HTERT RPE-1 (cell line): ENCODE results near the gene OTUD7B.
"Not testable (repeated sequence)": the region's sequence is repeated elsewhere in the genome, so short reads cannot be mapped to it uniquely, and the experiment has no call there.

ENCODE experiments used
- in situ Hi-C: fragments of 300-500 bp; cut with MboI; formaldehyde crosslinking; loops from 4 replicates; pipeline ENCODE4 v1.14.3; 2020; ENCODE audit warnings: low sequenced_read_pairs

The OTUD7B gene

DNA sequence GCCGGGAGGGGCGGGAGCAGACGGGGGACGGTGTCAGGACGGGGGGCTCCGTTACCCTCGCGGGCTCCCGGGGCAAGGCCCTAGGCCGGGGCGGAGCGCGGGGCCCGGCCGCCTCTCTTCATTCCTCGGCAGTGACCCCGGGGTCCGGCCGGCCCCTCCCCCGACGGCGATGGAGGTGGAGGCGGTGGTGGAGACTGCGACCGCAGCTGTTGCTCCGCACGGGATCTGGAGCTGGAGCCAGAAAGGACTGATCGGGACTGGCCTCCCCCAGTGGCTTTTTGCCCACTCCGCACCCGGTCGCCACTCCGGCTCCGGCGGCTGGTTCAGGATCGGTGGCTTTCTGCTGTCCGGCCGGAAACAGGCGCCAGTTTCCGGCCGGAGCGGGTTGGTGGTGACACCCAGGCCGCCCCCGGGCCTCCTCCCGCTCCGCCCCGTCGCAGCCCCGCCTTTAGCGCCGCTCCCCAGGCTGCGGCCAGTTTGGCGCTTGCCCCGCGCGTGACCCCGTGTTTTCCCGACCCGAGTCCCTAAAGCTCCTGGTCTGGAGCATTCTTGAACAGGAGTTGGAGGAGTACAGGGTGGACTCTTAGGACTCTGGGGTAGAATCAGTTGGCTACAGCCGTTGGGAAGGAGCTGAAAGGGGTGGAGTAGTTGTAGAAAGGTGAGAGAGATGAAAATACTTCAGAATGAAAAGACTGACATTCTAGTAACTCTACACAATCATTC lies at the start of gene OTUD7B:
Gene OTUD7B (minus strand): TSS at position 334 of the 723 bp plus-strand sequence. CDS start 33,216 bp downstream, outside the sequence.
- in situ Hi-C loops: no loop called here

DNA sequence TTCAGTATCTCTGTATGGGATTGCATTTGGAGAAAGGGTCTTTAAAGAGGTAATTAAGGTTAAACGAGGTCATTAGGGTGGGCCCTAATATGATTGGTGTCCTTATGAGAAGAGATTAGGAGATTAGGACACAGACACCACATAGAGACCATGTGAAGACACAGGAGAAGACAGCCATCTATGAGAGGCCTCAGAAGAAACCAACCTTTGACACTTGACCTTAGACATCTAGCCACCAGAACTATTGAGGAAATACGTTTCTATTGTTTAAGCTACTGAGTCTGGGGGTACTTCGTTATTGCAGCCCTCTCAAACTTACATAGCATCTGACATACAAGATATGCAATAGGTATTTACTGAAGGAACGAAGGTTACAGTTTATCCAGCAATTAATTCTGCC lies 49.7 kb upstream of the OTUD7B start:
- in situ Hi-C loops: no loop called here

DNA sequence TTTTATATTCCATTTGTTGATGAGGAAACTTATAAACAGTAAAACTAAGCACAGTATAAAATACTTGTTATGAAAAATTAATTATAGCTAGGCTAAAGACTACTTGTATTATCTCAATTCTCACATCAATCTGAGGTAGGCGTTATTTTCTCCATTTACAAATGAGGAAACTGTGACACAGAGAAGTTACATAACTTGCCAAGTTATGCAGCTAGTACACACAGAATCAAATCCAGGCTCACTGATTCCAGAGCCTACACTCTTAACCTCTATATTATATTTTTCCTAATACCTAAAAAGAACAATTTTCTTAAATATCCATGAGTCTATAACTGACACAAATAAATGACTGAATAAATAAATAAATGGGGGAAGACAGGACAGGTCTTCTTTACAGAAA lies 45.9 kb upstream of the OTUD7B start:
- in situ Hi-C loops: no loop called here

GRCh38 chr1:150055507-150055906 lies 45.0 kb upstream of the OTUD7B start:
- in situ Hi-C loops: not testable (repeated sequence)

DNA sequence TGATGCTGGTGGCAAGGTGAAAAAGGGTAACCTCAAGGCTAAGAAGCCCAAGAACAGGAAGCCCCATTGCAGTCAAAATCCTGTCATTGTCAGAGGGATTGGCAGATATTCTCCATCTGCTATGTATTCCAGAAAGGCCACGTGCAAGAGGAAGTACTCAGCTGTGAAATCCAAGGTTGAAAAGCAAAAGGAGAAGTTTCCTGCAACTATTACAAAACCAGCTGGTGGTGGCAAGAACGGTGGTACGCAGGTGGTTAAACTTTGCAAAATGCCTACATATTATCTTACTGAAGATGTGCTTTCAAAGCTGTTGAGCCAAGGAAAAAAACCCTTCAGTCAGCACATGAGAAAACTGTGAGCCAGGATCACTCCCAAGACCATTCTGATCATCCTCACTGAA lies 43.4 kb upstream of the OTUD7B start:
- in situ Hi-C loops: no loop called here

DNA sequence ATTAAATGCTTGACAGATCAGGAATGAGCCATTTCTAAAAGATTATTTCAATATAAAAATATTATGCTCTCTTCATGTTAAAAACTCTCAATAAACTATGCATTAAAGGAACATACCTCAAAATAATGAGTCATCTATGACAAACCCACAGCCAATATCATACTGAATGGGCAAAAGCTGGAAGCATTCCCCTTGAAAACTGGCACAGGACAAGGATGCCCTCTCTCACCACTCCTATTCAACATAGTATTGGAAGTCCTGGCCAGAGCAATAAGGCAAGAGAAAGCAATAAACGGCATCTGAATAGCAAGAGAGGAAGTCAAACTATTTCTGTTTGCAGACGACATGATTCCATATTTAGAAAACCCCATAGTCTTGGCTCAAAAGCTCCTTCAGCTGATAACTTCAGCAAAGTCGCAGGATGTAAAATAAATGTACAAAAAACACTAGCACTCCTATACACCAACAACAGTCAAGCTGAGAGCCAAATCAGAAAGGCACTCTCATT lies 41.4 kb upstream of the OTUD7B start:
- in situ Hi-C loops: not testable (repeated sequence)

DNA sequence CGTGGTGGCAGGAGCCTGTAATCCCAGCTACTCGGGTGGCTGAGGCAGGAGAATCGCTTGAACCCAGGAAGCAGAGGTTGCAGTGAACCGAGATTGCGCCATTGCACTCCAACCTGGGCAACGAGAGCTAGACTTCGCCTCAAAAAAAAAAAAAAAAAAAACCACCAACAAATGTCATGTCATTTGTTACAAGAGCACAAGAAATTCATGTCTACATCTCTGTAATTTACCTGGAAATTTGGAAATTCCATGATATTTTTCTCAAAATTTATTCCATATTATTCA lies 40.5 kb upstream of the OTUD7B start:
- in situ Hi-C loops: no loop called here

DNA sequence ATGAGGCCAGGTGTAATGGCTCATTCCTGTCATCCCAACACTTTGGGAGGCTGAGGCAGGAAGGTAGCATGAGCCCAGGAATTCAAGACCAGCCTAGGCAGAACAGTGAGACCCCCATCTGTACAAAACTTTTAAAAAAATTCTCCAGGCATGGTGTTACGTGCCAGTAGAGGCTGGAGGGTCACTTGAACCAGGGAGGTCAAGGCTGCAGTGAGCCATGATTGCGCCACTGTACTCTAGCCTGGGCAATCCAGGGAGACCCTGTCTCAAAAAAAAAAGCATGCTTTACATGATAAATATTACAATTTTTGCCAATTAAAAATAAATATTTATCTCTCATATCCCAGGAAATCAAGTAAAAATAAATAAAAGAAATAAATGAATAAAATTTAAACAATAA lies 39.4 kb upstream of the OTUD7B start:
- in situ Hi-C loops: no loop called here

- in situ Hi-C loops: no loop called here
Observed at GRCh38 chr1:150034336-150034735, 23.8 kb upstream of the OTUD7B start.

- in situ Hi-C loops: no loop called here
Observed at GRCh38 chr1:150028322-150028721, 17.8 kb upstream of the OTUD7B start.

- in situ Hi-C loops: no loop called here
Observed at GRCh38 chr1:150024156-150024555, 13.6 kb upstream of the OTUD7B start.

GRCh38 chr1:150022357-150022756 lies 11.8 kb upstream of the OTUD7B start:
- in situ Hi-C loops: no loop called here

DNA sequence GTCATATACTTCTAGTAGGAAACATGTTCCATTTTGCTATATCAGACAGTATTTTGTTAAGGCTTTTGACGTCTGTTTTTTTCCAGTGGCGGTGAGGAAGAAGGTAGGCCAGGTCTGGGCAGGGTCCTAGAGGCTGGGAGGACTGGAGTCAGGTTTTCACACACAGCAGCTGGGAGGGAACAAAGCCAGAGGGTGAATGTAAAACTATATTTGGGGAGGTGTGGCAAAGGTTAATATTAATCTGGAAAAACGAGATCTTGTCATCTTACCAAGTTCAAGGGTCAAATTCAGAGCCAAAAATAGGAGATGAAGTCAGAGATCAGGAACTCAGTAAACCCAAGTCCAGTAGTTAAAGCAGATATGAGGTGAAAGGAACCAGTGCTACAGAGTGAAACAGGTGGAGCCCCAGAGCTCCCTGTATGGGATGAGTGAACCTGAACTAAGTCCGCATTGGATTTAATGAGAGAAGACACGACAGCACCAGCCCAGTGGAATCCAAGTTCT lies 10.7 kb upstream of the OTUD7B start:
- in situ Hi-C loops: no loop called here

DNA sequence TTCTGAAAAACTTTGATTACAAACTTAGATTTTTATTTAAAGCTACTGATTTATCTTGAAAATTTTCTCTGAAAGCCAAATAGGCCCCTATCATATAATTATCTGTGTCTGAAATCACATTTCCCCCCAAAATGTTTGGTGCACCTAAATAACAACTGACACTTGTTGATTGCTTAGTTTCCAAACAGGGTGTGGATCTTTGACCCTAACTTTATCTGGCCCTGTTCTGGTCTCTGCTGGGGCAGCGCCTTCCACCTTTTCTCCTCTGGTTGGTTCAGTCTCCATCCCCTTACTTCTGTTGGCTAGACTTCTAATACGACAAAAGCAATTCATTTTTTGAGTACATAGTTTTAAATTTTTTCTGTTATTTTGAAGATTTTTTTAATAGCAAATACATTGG lies 10.2 kb upstream of the OTUD7B start:
- in situ Hi-C loops: no loop called here

GRCh38 chr1:150018165-150018564 lies 7.6 kb upstream of the OTUD7B start:
- in situ Hi-C loops: no loop called here

DNA sequence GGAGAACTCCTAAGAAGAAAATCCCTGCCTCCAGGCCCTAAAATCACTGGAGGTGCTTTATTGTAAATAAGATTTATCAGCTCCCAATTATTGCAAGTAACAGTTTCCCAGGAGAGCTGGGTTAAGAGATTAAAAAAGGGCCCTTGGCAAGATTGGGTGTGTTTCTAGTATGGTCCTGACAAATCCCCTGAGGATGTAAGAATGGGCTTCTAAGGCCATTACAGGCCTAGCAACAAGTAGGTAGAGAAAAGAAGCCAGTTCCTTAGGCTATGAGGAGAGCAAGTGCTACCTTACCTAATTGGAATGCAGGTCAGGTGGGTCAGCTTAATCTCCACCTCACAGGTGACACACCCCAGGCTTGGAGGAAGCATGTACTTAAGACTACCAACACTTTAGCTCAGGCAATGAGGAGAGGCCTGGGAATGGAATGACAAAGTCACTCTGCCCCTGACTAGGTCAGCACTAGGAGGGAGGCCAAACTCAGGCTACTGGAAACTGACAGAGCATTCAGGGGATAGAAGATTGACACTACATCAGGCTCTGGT lies 6.8 kb upstream of the OTUD7B start:
- in situ Hi-C loops: no loop called here

- in situ Hi-C loops: no loop called here
Observed at GRCh38 chr1:150015651-150016131, 5.2 kb upstream of the OTUD7B start.

GRCh38 chr1:150012611-150013010 lies 2.1 kb upstream of the OTUD7B start:
- in situ Hi-C loops: no loop called here

DNA sequence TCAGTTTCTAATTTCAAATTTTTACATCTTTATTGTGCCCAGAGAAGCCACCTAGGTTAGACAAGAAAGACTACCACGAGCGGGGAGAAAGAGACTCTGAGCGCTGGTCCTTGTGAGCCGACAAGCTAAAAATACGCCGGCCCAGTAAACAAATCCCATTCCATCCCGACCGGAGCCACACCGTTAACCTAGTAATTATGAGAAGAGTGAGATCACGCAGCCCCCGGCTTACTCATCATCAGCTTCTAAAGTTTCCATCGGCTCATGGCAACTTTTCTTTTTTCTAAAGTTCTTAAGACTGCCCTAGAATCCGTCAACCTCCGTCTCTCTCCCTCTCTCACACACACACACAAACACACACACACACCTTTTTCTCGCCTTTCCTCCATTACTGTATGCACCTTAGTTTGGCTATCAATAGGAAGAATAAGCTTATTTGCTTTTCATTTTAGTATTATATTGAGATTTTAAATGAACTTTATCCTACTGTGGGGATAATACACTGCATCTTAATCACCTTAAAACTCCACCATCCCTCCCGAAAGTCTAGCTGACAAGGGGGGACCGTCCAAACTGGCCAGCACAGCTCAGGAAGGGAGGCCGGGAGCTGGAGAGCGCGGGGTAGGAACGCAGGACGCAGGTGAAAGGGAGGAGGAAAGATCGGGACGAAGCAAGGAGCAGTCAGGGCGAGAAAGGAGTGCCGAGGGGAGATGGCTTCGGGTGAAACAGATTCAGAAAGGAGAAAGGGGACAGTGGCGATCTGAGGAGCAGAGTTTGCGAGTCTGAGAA lies 728 bp downstream of the OTUD7B start:
- in situ Hi-C loops: no loop called here

GRCh38 chr1:150008699-150009098 lies 1.8 kb downstream of the OTUD7B start:
- in situ Hi-C loops: no loop called here

DNA sequence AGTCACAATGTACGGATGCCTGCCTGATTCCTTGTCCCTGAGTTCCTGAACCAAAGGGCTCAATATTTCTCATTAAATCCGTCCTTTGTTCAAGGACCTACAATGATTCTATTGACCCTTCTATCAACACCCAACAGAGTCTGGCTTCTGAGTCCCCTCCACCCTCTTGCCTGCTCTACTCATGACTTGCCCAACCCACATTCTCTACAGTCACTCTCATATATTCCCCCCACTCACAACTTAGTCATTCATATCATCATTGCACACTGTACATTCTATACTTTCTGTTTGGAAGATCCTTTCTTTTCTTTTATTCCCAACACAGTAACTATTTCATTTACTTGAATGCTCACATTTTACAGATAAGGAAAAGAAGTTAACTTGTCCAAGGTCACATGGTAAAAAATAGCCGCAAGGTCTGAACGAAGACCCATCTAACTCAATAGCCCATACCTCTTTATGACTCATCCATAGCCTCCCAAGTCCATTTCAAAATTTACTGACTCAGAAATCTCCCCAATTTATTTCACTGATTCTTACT lies 3.6 kb downstream of the OTUD7B start:
- in situ Hi-C loops: no loop called here
